ENCODE results near the gene ANKS1B. TPM values are rescaled to one million over a fixed set of nuclear protein-coding genes. Genes with fewer than 3 reads are reported as not detected.

ANKS1B gene
- polyA plus RNA-seq, 6 donors from 2014 or later = not detected

- H3K4me3 Mint-ChIP-seq = no peak overlapping the region
- H3K36me3 Mint-ChIP-seq = no peaks in the 10 kb centered on the region
- ATAC-seq (ENCODE audit: low read depth in 2 of 2) (no peak), DNase-seq (no peak)
- peaks cover 0 to 7% (median 0%) of the 10 kb centered on the region in 7 donors for H3K9me3 Mint-ChIP-seq
- no peaks in the 10 kb centered on the region for H3K4me1 Mint-ChIP-seq
- peaks cover 11 to 19% (median 19%) of the 10 kb centered on the region in 3 donors for H3K27me3 Mint-ChIP-seq
- H3K27ac Mint-ChIP-seq = no peak overlapping the region
These were observed 36.4 kb downstream of the ANKS1B start for GRCh38 chr12:99948370-99948769.

GRCh38 chr12:99946131-99946530 lies 38.6 kb downstream of the ANKS1B start:
- Mint-ChIP-seq H3K4me3 (no peak overlapping the region), H3K36me3 (no peaks in the 10 kb centered on the region), H3K4me1 (no peaks in the 10 kb centered on the region), H3K27ac (no peak overlapping the region), H3K9me3 (peaks cover 0 to 7% (median 0%) of the 10 kb centered on the region in 7 donors), H3K27me3 (peaks cover 7 to 19% (median 13%) of the 10 kb centered on the region in 3 donors)
- no peak for DNase-seq
- ATAC-seq (ENCODE audit: low read depth in 2 of 2) = no peak

- peaks cover 0 to 4% (median 0%) of the 10 kb centered on the region in 3 donors for H3K27me3 Mint-ChIP-seq
- ATAC-seq (ENCODE audit: low read depth in 2 of 2) = no peak
These were observed 49.1 kb downstream of the ANKS1B start for GRCh38 chr12:99935608-99936007.

GRCh38 chr12:99926511-99927169 lies 58.1 kb downstream of the ANKS1B start:
- no peaks in the 10 kb centered on the region for H3K36me3 Mint-ChIP-seq
- H3K27me3 Mint-ChIP-seq = no peaks in the 10 kb centered on the region
- H3K4me3 Mint-ChIP-seq = no peak overlapping the region
- ATAC-seq (ENCODE audit: low read depth in 2 of 2) (no peak), DNase-seq (no peak)
- H3K9me3 Mint-ChIP-seq = peaks cover 0 to 12% (median 4%) of the 10 kb centered on the region in 7 donors
- H3K27ac Mint-ChIP-seq = no peak overlapping the region
- H3K4me1 Mint-ChIP-seq = no peaks in the 10 kb centered on the region

More at GRCh38 chr12:99935608-99936007, 49.1 kb downstream of the ANKS1B start:
- H3K9me3 Mint-ChIP-seq = peaks cover 0 to 7% (median 4%) of the 10 kb centered on the region in 7 donors
- no peaks in the 10 kb centered on the region for H3K4me1 Mint-ChIP-seq
- H3K4me3 Mint-ChIP-seq = no peak overlapping the region
- peak overlapping the region in 1 of 6 donors; percentile 6 for H3K27ac Mint-ChIP-seq
- no peak for DNase-seq
- H3K36me3 Mint-ChIP-seq = no peaks in the 10 kb centered on the region

GRCh38 chr12:99920353-99920960 lies 64.3 kb downstream of the ANKS1B start:
- no peak for ATAC-seq (ENCODE audit: low read depth in 2 of 2)
- H3K9me3 Mint-ChIP-seq = peaks cover 0 to 8% (median 4%) of the 10 kb centered on the region in 7 donors

GRCh38 chr12:99917711-99918402 lies 66.9 kb downstream of the ANKS1B start:
- Mint-ChIP-seq H3K4me3 (no peak overlapping the region), H3K27ac (no peak overlapping the region), H3K9me3 (peaks cover 0 to 2% (median 0%) of the 10 kb centered on the region in 7 donors), H3K4me1 (no peaks in the 10 kb centered on the region), H3K36me3 (no peaks in the 10 kb centered on the region), H3K27me3 (no peaks in the 10 kb centered on the region)
- no peak for DNase-seq
- no peak for ATAC-seq (ENCODE audit: low read depth in 2 of 2)

More at GRCh38 chr12:99920353-99920960, 64.3 kb downstream of the ANKS1B start:
- H3K36me3 Mint-ChIP-seq = no peaks in the 10 kb centered on the region
- no peak overlapping the region for H3K4me3 Mint-ChIP-seq
- no peak for DNase-seq
- H3K27me3 Mint-ChIP-seq = no peaks in the 10 kb centered on the region
- H3K27ac Mint-ChIP-seq = peak overlapping the region in 1 of 6 donors; percentile 30
- H3K4me1 Mint-ChIP-seq = no peaks in the 10 kb centered on the region

- Mint-ChIP-seq H3K4me3 (no peak overlapping the region), H3K36me3 (no peaks in the 10 kb centered on the region), H3K9me3 (peaks cover 0 to 2% (median 0%) of the 10 kb centered on the region in 7 donors)
These were observed 68.2 kb downstream of the ANKS1B start for GRCh38 chr12:99916555-99916954.

GRCh38 chr12:99915251-99916082 lies 69.3 kb downstream of the ANKS1B start:
- DNase-seq = no peak
- Mint-ChIP-seq H3K36me3 (no peaks in the 10 kb centered on the region), H3K27me3 (no peaks in the 10 kb centered on the region), H3K4me1 (no peaks in the 10 kb centered on the region), H3K4me3 (no peak overlapping the region), H3K27ac (no peak overlapping the region), H3K9me3 (no peaks in the 10 kb centered on the region)
- ATAC-seq (ENCODE audit: low read depth in 2 of 2) = no peak

More at GRCh38 chr12:99916555-99916954, 68.2 kb downstream of the ANKS1B start:
- no peak for ATAC-seq (ENCODE audit: low read depth in 2 of 2)
- no peaks in the 10 kb centered on the region for H3K27me3 Mint-ChIP-seq
- no peak overlapping the region for H3K27ac Mint-ChIP-seq
- DNase-seq = no peak
- H3K4me1 Mint-ChIP-seq = no peaks in the 10 kb centered on the region

- Mint-ChIP-seq H3K4me3 (no peak overlapping the region), H3K27me3 (no peaks in the 10 kb centered on the region), H3K27ac (no peak overlapping the region), H3K9me3 (no peaks in the 10 kb centered on the region), H3K4me1 (no peaks in the 10 kb centered on the region), H3K36me3 (no peaks in the 10 kb centered on the region)
- no peak for ATAC-seq (ENCODE audit: low read depth in 2 of 2)
- DNase-seq = no peak
These were observed 70.5 kb downstream of the ANKS1B start for GRCh38 chr12:99914206-99914605.

GRCh38 chr12:99911967-99912366 lies 72.8 kb downstream of the ANKS1B start:
- Mint-ChIP-seq H3K9me3 (peaks cover 0 to 1% (median 0%) of the 10 kb centered on the region in 7 donors), H3K4me1 (no peaks in the 10 kb centered on the region), H3K4me3 (no peak overlapping the region), H3K27me3 (no peaks in the 10 kb centered on the region), H3K27ac (no peak overlapping the region), H3K36me3 (no peaks in the 10 kb centered on the region)
- DNase-seq (no peak), ATAC-seq (ENCODE audit: low read depth in 2 of 2) (no peak)

- no peaks in the 10 kb centered on the region for H3K36me3 Mint-ChIP-seq
- no peaks in the 10 kb centered on the region for H3K27me3 Mint-ChIP-seq
- no peak overlapping the region for H3K4me3 Mint-ChIP-seq
- H3K27ac Mint-ChIP-seq = no peak overlapping the region
- peaks cover 0 to 1% (median 0%) of the 10 kb centered on the region in 7 donors for H3K9me3 Mint-ChIP-seq
- H3K4me1 Mint-ChIP-seq = no peaks in the 10 kb centered on the region
- no peak for DNase-seq
- ATAC-seq (ENCODE audit: low read depth in 2 of 2) = no peak
These were observed 73.7 kb downstream of the ANKS1B start for GRCh38 chr12:99911081-99911480.

GRCh38 chr12:99910342-99910741 lies 74.4 kb downstream of the ANKS1B start:
- Mint-ChIP-seq H3K27ac (no peak overlapping the region), H3K9me3 (peaks cover 0 to 1% (median 0%) of the 10 kb centered on the region in 7 donors), H3K36me3 (no peaks in the 10 kb centered on the region), H3K4me1 (no peaks in the 10 kb centered on the region), H3K4me3 (no peak overlapping the region), H3K27me3 (no peaks in the 10 kb centered on the region)
- DNase-seq = no peak
- ATAC-seq (ENCODE audit: low read depth in 2 of 2) = no peak

All from naive B cell (primary cell).